Gastroesophageal sphincter (tissue), 4 donors: Measurements from ENCODE around the gene DAPK1. TPM values are rescaled to one million over a fixed set of nuclear protein-coding genes. Genes with fewer than 3 reads are reported as not detected.

Experiments used
- ATAC-seq: fragments of 150-250 bp; one replicate; pipeline ENCODE4 v1.9.1; 2016; ENCODE audit warnings: mild to moderate bottlenecking, moderate library complexity
- H3K27ac ChIP-seq, 4 donors: fragments of 200-600 bp; sonication (generic) in 3 of 4; 1 replicate in 3 of 4; 2 replicates in 1 of 4; pipeline ENCODE4 v1.5.1; 2016 to 2019
- H3K27me3 ChIP-seq: fragments of 200-600 bp; sonication (generic); one replicate; pipeline ENCODE4 v1.5.1; 2019
- H3K36me3 ChIP-seq, 2 donors: fragments of 200-600 bp; sonication (generic); one replicate each; pipeline ENCODE4 v1.5.1; 2019; ENCODE audit warnings: control low read depth in 1 of 2
- H3K4me1 ChIP-seq, 3 donors: fragments of 200-600 bp; sonication (generic); 1 replicate in 2 of 3; 2 replicates in 1 of 3; pipeline ENCODE4 v1.5.1; 2016 to 2019; ENCODE audit warnings: control low read depth in 2 of 3
- H3K4me3 ChIP-seq, 2 donors: fragments of 200-600 bp; sonication (generic); one replicate each; pipeline ENCODE4 v1.5.1; 2019; ENCODE audit warnings: mild to moderate bottlenecking in 1 of 2, moderate library complexity in 1 of 2
- H3K9me3 ChIP-seq, 3 donors: fragments of 200-600 bp; sonication (generic); one replicate each; pipeline ENCODE4 v1.5.1; 2017 to 2019; ENCODE audit warnings: control low read depth in 2 of 3
- EP300 ChIP-seq: sonication (generic); formaldehyde crosslinking; IDR thresholded peaks from one replicate; pipeline ENCODE4 v1.6.1; 2017; ENCODE audit warnings: antibody characterized with exemption, mild to moderate bottlenecking
- POLR2A ChIP-seq, 2 donors: fragments of 450-650 bp; IDR thresholded peaks; one replicate each; pipeline ENCODE4 v1.6.1; 2017; ENCODE audit warnings: antibody characterized with exemption in 2 of 2, mild to moderate bottlenecking in 2 of 2, moderate library complexity in 1 of 2
- POLR2AphosphoS5 ChIP-seq: sonication (generic); formaldehyde crosslinking; IDR thresholded peaks from one replicate; pipeline ENCODE4 v1.6.1; 2017; ENCODE audit warnings: antibody characterized with exemption
- WGBS, 2 donors: methylation state at CpG; one replicate each; pipeline ENCODE4 v1.1.5; 2018; ENCODE audit warnings: low coverage in 1 of 2; 5-methylcytosine and 5-hydroxymethylcytosine counted together
- total RNA-seq, 4 donors: library from RNA; depleted of rRNA; stranded (reverse); fragments of >200 nt; gene quantifications; one replicate each; pipeline ENCODE4 v1.1.0, GENCODE V29; 2016
- TF ChIP-seq, protein P1 (sequence below), 4 experiments: fragments of 200-600 bp in 2 of 4; fragments of 450-650 bp in 2 of 4; sonication (generic) in 1 of 4; IDR thresholded peaks; one replicate each; pipeline ENCODE4 v1.5.1; 2017 to 2019; ENCODE audit warnings: antibody characterized with exemption in 4 of 4, mild to moderate bottlenecking in 2 of 4, moderate library complexity in 2 of 4

Gene DAPK1
- total RNA-seq, 4 donors from 2014 or later = 52.3 to 119 (median 75.3) TPM

DNA sequence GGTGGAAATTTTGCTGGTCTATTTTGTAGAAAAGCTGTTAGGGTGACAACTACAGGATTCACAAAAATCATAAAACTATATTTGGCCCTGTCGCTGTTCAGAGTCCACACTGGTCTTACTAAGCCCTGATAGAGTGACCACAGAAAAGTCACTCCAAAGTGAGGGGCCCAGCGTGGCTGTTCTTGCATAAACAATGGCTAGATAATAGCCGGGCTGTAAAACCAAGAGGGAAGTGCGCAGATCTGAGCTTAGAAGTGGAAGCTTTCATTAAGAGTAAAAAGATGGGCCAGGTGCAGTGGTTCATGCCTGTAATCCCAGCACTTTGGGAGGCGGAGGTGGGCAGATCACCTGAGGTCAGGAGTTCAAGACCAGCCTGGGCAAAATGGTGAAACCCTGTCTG lies 212.8 kb downstream of the DAPK1 start:
- H3K27ac ChIP-seq = no peak overlapping the region
- TF ChIP-seq EP300 = no peak
- TF ChIP-seq POLR2AphosphoS5 = no peak
- TF ChIP-seq, protein P1, sequence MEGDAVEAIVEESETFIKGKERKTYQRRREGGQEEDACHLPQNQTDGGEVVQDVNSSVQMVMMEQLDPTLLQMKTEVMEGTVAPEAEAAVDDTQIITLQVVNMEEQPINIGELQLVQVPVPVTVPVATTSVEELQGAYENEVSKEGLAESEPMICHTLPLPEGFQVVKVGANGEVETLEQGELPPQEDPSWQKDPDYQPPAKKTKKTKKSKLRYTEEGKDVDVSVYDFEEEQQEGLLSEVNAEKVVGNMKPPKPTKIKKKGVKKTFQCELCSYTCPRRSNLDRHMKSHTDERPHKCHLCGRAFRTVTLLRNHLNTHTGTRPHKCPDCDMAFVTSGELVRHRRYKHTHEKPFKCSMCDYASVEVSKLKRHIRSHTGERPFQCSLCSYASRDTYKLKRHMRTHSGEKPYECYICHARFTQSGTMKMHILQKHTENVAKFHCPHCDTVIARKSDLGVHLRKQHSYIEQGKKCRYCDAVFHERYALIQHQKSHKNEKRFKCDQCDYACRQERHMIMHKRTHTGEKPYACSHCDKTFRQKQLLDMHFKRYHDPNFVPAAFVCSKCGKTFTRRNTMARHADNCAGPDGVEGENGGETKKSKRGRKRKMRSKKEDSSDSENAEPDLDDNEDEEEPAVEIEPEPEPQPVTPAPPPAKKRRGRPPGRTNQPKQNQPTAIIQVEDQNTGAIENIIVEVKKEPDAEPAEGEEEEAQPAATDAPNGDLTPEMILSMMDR (IDR thresholded peaks at IDR 0.05) = no peak
- TF ChIP-seq POLR2A (IDR thresholded peaks at IDR 0.05) = no peak
- H3K36me3 ChIP-seq = peaks cover 0 to 39% of the 10 kb centered on the region in 2 donors
- no peaks in the 10 kb centered on the region for H3K9me3 ChIP-seq
- H3K27me3 ChIP-seq = no peaks in the 10 kb centered on the region
- 77 to 79% methylated on average over 4 to 5 of the region's 5 CpGs for WGBS, 2 donors
- no peak for ATAC-seq
- peaks cover 0 to 39% (median 16%) of the 10 kb centered on the region in 3 donors for H3K4me1 ChIP-seq
- H3K4me3 ChIP-seq = no peak overlapping the region

DNA sequence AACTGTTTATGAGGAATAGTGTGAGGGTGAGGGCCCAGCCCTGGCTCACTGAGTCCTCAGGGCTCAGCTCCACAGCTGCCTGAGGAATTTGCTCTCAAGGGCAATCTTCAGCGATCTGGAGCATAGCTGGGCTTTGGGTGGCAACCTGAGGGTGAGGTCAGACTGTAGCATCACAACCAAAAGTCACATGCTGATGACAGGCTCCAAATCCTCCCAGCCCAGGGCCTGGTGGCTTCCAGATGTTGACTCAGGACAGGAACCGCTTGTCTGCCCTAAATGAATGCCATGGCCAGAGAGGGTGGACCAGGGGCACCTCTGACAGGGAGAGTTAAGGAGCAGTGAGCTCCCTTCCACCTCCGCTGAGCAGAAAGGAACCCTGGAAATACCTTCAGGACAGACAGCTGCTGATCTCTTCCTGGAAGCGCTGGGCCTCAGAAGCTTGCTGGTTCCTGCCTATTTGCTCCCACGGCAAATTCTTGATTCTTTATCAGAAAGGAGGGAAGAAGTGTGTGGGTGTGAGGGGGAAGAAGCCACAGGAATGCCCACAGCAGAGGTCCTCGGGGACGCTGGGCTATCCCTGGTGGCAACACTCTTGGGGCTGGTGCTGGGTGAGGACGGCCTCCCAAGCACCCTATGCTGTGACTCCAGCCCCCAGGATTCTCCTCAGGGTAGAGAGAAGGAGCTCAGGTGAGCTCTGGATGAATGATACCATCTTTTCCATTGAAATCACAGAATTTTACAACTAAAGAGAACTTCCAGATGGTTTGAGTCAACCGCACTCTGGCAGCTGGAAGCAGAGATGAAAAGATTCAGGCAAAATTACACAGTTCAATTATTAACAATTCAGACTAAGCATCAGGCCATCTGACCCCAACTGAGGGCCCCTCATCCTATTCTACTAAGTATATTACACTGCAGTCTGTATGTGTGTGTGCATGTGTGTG lies 214.5 kb downstream of the DAPK1 start:
- H3K36me3 ChIP-seq = peaks cover 0 to 23% of the 10 kb centered on the region in 2 donors
- H3K9me3 ChIP-seq = no peaks in the 10 kb centered on the region
- no peak for ATAC-seq
- no peak overlapping the region for H3K4me3 ChIP-seq
- TF ChIP-seq POLR2A (IDR thresholded peaks at IDR 0.05) (no peak), POLR2AphosphoS5 (no peak), EP300 (no peak)
- TF ChIP-seq, protein P1 (IDR thresholded peaks at IDR 0.05) = no peak
- peak overlapping the region in 3 of 4 donors; percentile 8 to 57 (median 34) for H3K27ac ChIP-seq
- no peaks in the 10 kb centered on the region for H3K27me3 ChIP-seq
- 61 to 77% methylated on average over 4 of the region's 9 CpGs for WGBS, 2 donors
- H3K4me1 ChIP-seq = peaks cover 0 to 39% (median 16%) of the 10 kb centered on the region in 3 donors

DNA sequence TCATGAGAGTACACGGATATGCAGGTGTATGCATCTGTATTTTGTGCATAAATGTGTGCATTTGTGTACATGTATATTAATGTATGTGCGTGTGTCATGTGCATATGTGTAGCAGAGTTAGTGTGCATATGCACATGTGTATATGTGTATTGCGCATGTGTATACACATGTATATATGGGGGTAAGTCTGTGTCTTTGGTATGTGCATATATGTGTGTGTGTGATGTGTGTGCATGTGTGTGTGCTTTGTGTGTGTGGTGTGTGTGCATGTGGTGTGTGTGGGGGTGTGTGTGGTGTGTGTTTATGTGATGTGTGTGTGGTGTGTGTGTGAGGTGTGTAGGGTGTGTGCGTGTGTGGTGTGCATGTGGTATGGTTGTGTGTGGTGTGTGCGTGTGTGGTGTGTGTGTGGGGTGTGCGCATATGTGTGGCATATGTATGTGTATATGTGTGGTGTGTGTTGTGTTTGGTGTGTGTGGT lies 215.2 kb downstream of the DAPK1 start:
- no peak for TF ChIP-seq POLR2AphosphoS5
- no peak for TF ChIP-seq EP300
- TF ChIP-seq, protein P1 (IDR thresholded peaks at IDR 0.05) = no peak
- TF ChIP-seq POLR2A (IDR thresholded peaks at IDR 0.05) = no peak
- WGBS, 2 donors = 83 to 85% methylated on average over 6 of the region's 6 CpGs
- ATAC-seq = no peak
- Histone ChIP-seq H3K4me1 (peaks cover 0 to 35% (median 16%) of the 10 kb centered on the region in 3 donors), H3K4me3 (no peak overlapping the region), H3K9me3 (no peaks in the 10 kb centered on the region), H3K27me3 (no peaks in the 10 kb centered on the region), H3K27ac (peak overlapping the region in 3 of 4 donors; percentile 47 to 74 (median 73)), H3K36me3 (peaks cover 0 to 16% of the 10 kb centered on the region in 2 donors)

DNA sequence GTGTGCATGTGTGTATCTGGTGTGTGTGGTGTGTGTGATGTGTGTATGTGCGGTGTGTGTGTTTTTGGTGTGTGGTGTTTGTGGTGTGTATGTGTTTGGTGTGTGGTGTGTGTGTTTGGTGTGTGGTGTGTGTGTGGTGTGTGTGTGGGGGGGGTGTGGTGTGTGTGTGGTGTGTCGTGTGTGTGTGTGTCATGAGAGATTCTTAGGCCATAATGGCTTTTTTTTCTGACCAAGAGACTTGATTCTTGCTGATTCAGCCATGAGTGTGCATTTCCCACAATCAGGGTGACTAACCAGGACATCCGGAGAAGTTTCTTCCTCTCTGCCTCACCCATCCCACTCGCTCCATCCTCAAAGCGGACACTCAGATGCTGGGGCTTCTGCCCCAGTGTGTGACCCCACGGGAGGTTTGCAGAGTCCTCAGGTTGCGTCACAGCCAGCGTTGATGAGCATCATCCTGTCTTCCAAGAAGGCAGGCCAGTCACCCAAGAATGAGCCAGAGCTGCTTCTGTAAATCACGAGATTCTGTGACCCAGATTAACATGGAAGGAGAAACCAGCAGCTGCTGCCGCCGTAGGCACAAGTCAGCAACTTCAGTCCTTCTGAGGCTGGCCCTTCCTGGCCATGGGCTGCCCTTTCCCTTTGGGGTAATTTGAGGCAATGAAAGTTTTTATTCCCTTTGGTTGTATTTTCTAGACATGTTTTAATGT lies 215.8 kb downstream of the DAPK1 start:
- H3K36me3 ChIP-seq = peaks cover 0 to 13% of the 10 kb centered on the region in 2 donors
- H3K27me3 ChIP-seq = no peaks in the 10 kb centered on the region
- no peak overlapping the region for H3K4me3 ChIP-seq
- no peaks in the 10 kb centered on the region for H3K9me3 ChIP-seq
- 25 to 27% methylated on average over 2 to 8 of the region's 11 CpGs for WGBS, 2 donors
- H3K4me1 ChIP-seq = peaks cover 0 to 30% (median 16%) of the 10 kb centered on the region in 3 donors
- peak; percentile 97 for ATAC-seq
- peak overlapping the region in 3 of 4 donors; percentile 47 to 74 (median 73) for H3K27ac ChIP-seq
- TF ChIP-seq EP300 (no peak), POLR2AphosphoS5 (peak; percentile 69)

DNA sequence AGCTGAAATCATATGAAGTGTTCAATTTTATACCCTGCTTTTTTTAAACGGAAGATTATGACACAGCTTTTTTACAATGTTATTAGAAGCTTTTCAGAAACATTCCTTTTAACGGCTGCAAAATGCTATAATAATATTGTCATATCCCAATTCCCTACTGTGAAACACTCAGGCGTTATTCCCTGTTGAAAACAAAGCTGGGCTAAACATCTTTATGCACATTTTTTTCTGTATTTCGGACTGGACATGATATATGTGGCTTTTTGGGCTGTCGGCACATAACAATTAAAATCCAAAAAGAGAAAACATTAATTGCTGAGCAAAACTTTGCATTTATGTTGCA lies 216.3 kb downstream of the DAPK1 start:
- peaks cover 0 to 30% (median 16%) of the 10 kb centered on the region in 3 donors for H3K4me1 ChIP-seq
- WGBS, 2 donors = 36 to 41% methylated on average over 5 of the region's 5 CpGs
- H3K27ac ChIP-seq = peak overlapping the region in 3 of 4 donors; percentile 47 to 74 (median 73)
- TF ChIP-seq POLR2A (IDR thresholded peaks at IDR 0.05) = no peak
- TF ChIP-seq POLR2AphosphoS5 = no peak
- TF ChIP-seq, protein P1 (IDR thresholded peaks at IDR 0.05) = no peak
- no peak for TF ChIP-seq EP300
- H3K4me3 ChIP-seq = no peak overlapping the region
- no peaks in the 10 kb centered on the region for H3K27me3 ChIP-seq
- peaks cover 0 to 10% of the 10 kb centered on the region in 2 donors for H3K36me3 ChIP-seq
- H3K9me3 ChIP-seq = no peaks in the 10 kb centered on the region
- ATAC-seq = peak; percentile 9
